IPS-18c (cell line): ENCODE data around the gene UTF1.
A peak's percentile ranks its signal among the peaks of the same experiment; 100 is the strongest.

Experiments used
- H3K4me3 ChIP-seq: 2 replicates; pipeline ENCODE4 v1.7.0; 2013; ENCODE audit warnings: low read depth, mild to moderate bottlenecking, low read length, moderate library complexity; ENCODE audit not compliant: insufficient read depth
- H3K9me3 ChIP-seq: one replicate; pipeline ENCODE4 v1.6.1; 2013; ENCODE audit warnings: mild to moderate bottlenecking, low read length, moderate library complexity; ENCODE audit not compliant: control insufficient read depth, insufficient read depth

Gene UTF1, protein sequence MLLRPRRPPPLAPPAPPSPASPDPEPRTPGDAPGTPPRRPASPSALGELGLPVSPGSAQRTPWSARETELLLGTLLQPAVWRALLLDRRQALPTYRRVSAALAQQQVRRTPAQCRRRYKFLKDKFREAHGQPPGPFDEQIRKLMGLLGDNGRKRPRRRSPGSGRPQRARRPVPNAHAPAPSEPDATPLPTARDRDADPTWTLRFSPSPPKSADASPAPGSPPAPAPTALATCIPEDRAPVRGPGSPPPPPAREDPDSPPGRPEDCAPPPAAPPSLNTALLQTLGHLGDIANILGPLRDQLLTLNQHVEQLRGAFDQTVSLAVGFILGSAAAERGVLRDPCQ

DNA sequence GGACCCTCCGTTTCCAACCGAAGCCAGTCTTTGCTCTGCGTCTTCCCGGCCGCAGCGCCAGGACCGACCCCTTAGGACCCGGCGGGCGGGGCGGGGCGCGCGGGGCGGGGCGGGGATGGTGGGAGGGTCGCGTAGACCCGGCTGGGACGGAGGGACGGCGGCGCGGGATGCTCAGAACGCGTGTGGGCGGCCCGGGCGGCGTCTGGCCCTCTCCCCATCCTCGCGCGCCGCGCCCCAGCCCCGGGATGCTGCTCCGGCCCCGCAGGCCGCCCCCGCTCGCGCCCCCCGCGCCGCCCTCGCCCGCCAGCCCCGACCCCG is at the start of gene UTF1:
Gene UTF1, plus strand, starts transcription at position 174 of the 318 bp plus-strand sequence. Its CDS starts 72 bp downstream, at position 246.
- Histone ChIP-seq H3K9me3 (no peaks in the 10 kb centered on the region), H3K4me3 (peak within 1 kb of the TSS; percentile 53)

DNA sequence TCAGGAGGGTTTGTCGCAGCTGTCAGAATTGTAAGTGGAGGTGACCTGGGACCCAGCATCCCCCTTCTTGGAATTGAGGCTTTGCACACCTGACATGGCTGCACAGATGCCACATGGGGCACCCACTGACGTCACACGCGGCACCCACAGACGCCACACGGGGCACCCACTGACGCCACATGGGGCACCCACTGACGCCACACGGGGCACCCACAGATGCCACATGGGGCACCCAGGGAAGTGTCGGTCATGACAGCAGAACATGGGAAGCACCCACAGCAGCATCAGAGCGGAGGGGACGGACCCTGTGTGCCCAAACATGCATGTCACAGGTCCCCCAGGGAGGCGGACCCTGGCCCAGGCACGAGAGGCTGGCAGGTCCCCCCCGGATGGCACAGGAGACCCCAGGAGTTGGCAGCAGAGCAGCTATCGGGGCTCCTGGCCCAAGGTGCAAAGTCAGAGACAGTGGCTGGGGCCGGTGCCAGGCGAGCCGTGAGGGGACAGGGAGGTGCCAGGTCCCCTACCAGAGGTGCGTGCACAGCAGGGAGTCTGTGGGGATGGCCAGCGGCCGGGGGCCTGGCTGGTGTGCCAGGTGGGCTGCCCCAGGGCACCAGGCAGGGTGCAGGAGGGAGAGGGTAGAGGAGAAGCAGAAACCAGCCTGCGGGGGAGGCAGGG is 48.9 kb upstream of the UTF1 start:
- H3K4me3 ChIP-seq: no peak overlapping the region
- peaks cover 2% of the 10 kb centered on the region for H3K9me3 ChIP-seq

DNA sequence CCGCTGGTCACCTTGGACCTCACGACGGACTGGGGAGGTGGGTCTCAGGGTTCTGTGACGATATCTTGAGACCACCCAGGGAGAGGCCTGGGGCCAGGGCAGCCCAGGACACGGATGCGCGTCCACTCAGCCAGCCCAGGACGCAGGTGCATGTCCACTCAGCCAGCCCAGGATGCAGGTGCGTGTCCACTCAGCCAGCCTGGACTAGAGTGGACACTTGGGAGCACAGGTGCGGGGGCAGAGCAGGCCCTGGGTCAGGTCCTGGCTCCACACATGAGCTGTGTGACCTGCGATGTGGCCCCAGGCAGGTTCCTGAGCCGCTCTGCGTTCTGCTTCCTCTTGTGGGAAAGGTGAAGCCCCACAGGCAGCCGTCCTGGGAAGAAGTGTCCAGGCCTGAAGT is 47.8 kb upstream of the UTF1 start:
- Histone ChIP-seq H3K4me3 (no peak overlapping the region), H3K9me3 (peaks cover 2% of the 10 kb centered on the region)

DNA sequence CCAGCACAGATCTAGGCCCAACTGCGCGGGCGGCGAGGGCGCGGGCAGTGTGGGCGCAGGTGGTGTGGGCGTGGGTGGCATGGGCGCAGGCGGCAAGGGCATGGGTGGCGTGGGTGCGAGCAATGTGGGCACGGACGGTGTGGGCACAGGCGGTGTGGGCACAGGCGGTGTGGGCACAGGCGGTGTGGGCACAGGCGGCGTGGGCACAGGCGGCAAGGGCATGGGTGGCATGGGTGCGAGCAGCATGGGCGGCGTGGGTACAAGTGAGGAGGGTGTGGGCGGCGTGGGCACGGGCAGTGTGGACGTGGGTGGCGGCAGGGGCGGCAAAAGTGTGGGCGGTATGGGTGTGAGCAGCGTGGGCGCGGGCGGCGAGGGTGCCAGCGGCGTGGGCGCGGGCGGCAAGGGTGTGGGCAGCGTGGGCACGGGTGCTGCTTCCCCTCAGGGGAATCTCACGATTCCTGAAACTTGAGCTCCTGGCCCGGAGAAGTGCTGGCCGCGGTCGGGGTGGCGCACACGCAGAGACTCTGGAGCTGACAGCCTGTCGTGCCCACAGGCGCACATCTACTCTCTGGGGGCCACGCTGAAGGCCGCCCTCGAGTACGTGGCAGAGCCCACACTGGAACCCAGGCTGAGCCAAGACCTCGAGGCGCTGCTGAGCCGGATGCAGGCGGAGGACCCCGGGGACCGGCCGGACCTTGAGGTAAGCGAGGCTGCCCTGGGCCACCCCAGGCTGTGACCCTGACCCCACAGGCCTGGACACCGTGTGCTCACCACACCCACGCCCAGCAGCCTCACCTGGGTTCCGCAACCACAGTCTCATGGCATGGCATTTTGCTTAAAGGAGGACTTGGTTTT is 47.0 kb upstream of the UTF1 start:
- peaks cover 2% of the 10 kb centered on the region for H3K9me3 ChIP-seq
- no peak overlapping the region for H3K4me3 ChIP-seq

DNA sequence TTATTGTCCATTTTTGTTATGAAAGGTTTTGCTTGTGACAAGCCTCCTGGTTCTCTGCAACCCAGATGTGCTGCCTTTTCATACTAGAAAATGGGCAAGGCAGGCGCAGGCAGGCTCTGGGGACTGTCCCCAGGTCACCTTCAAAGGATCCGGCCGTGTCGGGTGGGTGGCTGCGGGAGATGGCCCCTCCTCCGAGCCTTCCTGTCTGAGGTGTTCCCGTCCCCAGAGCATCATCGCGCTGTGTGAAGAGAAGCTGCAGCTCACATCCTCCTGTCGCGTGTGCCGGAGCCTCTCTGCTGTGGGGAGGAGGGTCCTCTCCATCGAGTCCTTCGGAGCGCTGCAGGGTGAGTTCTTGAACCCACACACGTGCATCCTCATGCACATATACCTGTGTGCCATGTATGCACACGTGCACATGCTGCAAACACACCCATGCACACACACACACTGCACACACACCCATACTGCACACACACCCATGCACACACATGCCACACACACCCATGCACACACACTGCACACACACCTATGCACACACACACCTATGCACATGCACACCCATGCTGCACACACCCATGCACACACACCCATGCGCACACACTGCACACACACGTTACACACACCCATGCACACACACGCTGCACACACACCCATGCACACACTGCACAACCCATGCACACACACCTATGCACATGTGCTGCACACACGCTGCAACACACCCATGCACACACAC is 46.2 kb upstream of the UTF1 start:
- Histone ChIP-seq H3K4me3 (no peak overlapping the region), H3K9me3 (peaks cover 2% of the 10 kb centered on the region)

DNA sequence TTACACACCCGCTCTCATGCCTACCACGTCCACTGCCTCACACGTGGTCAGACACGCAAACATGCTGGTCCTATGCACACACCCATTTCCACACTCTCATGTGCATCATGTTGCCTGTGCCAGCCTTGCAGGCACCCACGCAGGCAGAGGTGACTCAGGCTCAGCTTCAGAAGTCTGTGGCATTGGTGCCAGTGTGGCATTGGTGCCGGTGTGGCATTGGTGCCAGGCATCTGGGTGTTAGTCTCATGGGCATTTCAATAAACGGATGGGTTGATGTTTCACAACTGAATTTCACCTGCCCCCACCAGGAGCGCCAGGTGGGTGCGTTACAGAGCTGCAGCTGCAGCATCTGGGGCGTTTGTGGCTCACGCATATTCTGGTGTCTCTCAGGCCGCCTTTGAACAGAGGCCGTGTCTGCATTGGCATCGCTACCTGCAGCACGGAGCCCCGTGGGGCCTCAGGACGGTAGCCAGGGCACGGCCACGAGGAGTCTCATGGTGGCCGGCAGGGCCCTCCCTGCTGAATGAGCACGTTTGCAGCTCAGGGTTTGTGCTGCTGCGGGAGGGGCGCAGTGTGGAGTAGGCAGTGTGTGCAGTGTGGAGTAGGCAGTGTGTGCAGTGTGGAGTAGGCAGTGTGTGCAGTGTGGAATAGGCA is 45.3 kb upstream of the UTF1 start:
- H3K9me3 ChIP-seq: peaks cover 2% of the 10 kb centered on the region
- no peak overlapping the region; the same call in 1 of the 2 replicates for H3K4me3 ChIP-seq

DNA sequence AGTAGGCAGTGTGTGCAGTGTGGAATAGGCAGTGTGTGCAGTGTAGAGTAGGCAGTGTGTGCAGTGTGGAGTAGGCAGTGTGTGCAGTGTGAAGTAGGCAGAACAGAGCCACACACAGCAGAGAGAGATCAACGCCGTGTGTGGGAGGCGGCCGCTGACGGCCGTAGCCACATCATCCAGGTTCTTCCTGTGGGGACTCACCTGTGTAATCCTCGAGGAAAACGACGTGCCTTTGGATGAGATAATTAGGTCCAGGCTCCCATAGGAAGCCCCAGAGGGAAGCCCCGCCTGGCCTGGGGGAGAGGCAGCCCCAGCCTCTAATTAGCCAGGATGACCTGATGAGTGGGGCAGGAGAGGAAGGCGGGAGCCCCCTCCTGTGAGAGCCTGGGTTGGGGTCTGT is 44.6 kb upstream of the UTF1 start:
- peaks cover 3% of the 10 kb centered on the region for H3K9me3 ChIP-seq
- no peak overlapping the region for H3K4me3 ChIP-seq

DNA sequence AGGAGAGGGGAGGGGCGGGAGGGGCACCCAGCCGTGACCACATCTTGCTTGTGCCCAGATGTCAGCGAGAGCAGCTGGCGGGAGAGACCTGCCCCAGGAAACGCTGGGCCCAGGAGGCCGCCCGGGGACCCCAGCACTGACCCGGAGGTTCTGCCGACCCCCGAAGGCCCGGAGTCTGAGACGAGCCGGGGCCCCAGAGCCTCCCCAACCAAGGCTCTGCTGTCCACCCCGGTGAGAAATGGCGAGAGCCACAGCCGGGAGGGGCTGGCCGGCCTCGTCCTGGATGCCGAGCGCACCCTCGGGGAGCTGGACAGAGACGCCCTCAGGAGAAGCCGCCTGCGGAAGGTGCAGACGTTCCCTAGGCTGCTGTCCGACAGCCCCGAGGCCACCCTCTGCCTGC is 44.1 kb upstream of the UTF1 start:
- no peak overlapping the region for H3K4me3 ChIP-seq
- H3K9me3 ChIP-seq: peaks cover 8% of the 10 kb centered on the region

DNA sequence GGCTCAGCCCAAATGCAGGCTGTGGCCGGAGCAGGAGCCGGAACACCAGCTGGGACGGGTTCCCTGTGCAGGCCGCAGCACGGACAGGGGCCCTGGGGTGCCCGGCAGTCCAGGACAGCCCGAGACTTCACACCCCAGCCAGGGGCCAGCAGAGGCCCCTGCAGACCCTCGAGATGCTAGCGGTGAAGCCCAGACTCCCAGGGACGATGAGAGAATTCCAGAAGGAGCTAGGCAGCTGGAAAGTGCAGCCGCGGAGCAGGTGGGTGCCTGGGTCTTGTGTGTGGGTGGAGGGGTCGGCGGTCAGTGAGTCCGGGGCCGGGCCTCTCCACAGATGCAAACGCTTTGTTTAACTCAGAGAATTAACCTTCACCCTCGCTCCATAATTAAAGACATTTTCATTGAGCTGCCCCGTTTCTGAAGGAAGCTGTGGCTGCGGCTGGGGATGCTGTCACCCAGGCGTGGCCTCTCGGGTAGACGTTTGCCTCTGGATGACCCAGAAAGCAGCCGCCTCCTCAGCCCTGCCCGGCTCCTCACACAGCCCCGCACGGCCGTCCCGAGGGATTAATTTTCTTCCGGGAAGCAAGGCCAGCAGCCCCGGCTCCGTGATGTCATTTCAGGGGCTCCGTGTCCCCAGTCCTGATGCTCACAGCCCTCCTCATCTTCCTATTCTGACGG is 43.5 kb upstream of the UTF1 start:
- peaks cover 8% of the 10 kb centered on the region for H3K9me3 ChIP-seq
- no peak overlapping the region for H3K4me3 ChIP-seq

DNA sequence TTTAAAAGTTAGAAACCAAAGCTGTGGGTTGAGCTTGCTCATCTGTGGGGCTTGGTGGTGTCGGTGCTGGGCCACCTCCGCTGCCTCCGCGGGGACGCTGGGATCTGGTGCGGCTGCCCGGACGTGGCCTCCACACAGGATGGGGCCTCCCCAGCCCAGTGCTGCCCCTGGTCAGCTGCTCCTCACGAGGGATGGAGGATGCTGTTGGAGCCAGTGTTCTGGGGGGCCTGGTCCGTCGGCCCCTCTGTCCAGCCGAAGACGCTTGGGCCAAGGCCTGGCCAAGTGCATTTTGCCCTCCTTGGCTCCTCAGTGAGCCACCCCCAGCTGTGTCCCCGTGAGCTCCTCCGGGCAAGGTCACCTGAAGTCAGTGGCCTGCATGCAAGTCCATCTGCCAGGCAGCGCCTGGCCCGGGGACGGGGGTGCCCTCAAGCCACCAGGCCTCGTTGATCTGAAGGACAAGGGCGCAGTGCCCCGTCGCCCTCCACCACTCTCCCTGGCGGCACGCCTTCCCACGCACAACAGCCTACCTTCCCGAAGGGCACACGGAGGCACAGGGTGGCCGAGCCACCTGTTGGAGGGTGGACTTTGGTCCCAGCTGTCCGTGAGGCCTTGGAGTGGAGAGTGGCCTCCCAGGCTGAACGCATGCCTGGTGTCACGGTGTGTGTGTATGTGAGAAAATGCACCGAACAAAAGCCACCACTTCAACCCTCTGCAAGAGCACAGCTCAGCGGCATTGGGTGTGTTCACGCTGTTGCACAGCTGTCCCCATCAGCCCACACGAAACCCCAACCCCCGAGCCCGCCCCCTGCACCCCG is 42.7 kb upstream of the UTF1 start:
- Histone ChIP-seq H3K9me3 (peaks cover 8% of the 10 kb centered on the region), H3K4me3 (no peak overlapping the region)

DNA sequence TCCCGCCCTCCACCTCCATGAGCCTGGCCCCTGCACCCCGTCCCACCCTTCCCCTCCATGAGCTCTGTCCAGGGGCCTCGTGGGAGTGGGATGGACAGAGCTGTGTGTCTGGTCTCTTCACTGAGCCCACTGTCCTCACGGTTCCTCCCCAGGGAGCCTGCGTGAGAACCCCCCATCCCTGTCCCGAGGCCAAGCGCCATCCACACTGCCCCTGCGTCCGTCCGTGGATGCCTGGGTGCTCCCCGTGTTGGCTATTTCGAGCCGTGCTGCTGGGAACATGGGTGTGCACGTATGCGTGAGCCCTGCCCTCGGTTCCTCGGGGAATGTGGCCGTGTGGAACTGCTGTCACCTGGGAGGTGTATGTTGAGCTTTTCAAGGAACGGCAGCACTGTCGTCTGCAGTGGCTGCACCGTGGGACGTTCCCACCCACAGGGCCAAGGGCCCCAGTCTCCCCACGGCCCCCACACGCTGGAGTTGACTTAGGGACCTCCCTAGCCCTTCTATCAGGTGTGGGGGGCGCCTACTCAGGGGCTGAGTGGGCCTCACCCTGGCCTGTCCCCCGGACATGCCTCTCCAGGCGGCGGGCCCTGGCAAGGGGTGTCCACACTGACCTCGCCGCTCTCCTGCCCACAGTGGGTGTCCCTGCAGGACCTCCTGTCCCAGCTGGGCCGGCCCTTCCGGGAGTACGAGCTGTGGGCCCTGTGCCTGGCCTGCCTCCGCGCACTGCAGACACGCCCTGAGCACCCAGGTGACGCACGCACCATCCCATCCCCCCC is 41.9 kb upstream of the UTF1 start:
- H3K4me3 ChIP-seq: no peak overlapping the region

DNA sequence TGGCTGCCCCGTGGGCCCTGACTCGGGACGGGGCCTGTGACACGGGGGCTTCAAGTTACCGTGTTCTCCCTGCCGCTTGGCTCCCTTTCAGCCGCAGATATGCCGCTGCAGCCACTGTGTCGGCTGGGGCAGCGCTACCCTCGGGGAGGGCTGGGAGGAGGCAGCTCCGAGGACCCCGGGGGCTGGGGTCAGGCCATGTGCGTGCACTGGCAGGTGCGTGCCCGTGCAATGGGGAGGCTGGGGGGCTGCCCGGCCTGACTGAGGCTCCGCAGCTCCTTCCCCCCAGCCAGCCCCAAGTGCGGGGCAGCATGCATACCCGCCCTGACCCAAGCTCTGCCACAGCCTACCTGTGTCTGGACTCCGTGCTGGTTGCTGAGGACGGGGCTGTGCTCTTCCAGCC is 40.8 kb upstream of the UTF1 start:
- H3K4me3 ChIP-seq: no peak overlapping the region
- peaks cover 8% of the 10 kb centered on the region for H3K9me3 ChIP-seq

More for the DNA sequence above, 41.9 kb upstream of the UTF1 start:
- H3K9me3 ChIP-seq: peaks cover 8% of the 10 kb centered on the region

DNA sequence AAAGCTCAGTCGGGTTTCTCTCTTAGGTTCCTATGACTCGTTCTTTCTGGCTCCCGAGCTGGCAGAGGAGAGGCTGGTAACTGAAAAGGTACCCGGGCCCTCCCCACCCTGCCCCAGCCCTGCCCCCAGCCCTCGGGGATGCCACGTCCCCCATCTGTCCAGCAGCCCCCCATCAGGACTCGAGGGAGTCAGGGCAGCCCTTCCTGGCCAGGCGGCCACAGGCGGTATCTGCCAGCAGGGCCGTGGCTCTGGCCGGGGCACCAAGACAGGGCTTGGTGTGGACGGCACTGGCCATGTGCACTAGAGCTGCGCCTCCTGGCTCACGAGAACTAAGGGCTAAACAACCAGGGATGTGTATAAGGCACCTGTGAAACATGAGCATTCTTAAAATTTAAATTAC is 40.3 kb upstream of the UTF1 start:
- Histone ChIP-seq H3K9me3 (peaks cover 8% of the 10 kb centered on the region), H3K4me3 (no peak overlapping the region)

DNA sequence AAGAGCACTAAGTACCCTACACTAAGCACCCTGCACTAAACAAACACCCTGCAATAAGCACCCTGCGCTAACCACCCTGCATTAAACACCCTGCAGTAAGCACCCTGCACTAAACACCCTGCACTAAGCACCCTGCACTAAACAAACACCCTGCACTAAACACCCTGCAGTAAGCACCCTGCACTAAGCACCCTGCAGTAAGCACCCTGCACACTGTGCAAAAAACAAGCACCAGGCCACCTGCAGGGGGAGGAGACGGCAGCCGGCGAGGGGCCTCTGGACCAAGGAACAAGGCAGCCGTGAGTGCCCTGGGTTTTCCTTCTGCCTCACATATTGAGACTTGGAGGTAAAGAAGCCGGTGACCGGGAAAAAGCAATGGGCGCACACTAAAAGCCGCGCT is 39.8 kb upstream of the UTF1 start:
- Histone ChIP-seq H3K4me3 (no peak overlapping the region), H3K9me3 (peaks cover 8% of the 10 kb centered on the region)

DNA sequence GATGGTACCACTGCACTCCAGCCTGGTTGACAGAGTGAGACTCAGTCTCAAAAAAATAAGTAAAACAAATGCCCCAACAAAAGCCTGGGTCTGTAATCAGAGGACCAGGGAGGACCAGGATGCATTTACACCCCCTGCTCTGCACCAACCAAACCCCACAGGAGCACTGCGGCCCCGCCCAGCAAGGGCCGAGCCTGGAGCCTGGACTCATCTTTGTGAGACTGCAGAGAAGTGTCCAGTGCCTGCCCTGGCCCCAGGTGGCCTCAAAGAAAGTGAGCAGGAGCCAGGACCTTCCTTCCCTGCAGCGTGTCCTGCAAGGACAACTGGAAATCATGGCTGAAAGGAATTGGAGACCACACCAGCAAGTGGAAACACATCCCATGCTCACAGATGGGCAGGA is 38.4 kb upstream of the UTF1 start:
- H3K4me3 ChIP-seq: no peak overlapping the region
- H3K9me3 ChIP-seq: peaks cover 10% of the 10 kb centered on the region
